HepG2 (cell line): ENCODE results near the gene VAC14. TPM values are rescaled to one million over a fixed set of nuclear protein-coding genes. Genes with fewer than 3 reads are reported as not detected.

Experiments
- E2F5 ChIP-seq: sonication (generic); formaldehyde crosslinking; conservative IDR thresholded peaks from 2 replicates; pipeline ENCODE4 v1.4.0; 2020; ENCODE audit warnings: missing genetic modification reagents
- ESRRA ChIP-seq: sonication (generic); formaldehyde crosslinking; IDR thresholded peaks from 2 replicates; pipeline ENCODE4 v1.5.1; 2020; ENCODE audit warnings: mild to moderate bottlenecking, low read depth, missing genetic modification reagents
- ETV5 ChIP-seq: IDR thresholded peaks from 2 replicates; pipeline ENCODE4 v1.6.1; 2018; ENCODE audit warnings: missing biosample characterization, missing genetic modification reagents, inconsistent platforms, borderline replicate concordance
- FOXO4 ChIP-seq: sonication (generic); formaldehyde crosslinking; conservative IDR thresholded peaks from 2 replicates; pipeline ENCODE4 v1.8.1; 2023; ENCODE audit warnings: missing genetic modification reagents
- GLI4 ChIP-seq: sonication (generic); formaldehyde crosslinking; IDR thresholded peaks from 2 replicates; pipeline ENCODE4 v1.5.1; 2020; ENCODE audit warnings: missing genetic modification reagents, mild to moderate bottlenecking, moderate library complexity, borderline replicate concordance
- GRHL1 ChIP-seq: sonication (generic); formaldehyde crosslinking; conservative IDR thresholded peaks from 2 replicates; pipeline ENCODE4 v1.8.0; 2022; ENCODE audit warnings: missing genetic modification reagents
- HNRNPL ChIP-seq: fragments of 200-400 bp; formaldehyde crosslinking; IDR thresholded peaks from 2 replicates; pipeline ENCODE4 v1.6.1; 2017; ENCODE audit warnings: mild to moderate bottlenecking, low read depth, low read length
- HOXA7 ChIP-seq: sonication (generic); formaldehyde crosslinking; IDR thresholded peaks from 2 replicates; pipeline ENCODE4 v1.8.1; 2022; ENCODE audit warnings: mild to moderate bottlenecking, missing genetic modification reagents, moderate library complexity
- IRX3 ChIP-seq: sonication (generic); formaldehyde crosslinking; IDR thresholded peaks from 2 replicates; pipeline ENCODE4 v1.8.1; 2023; ENCODE audit warnings: mild to moderate bottlenecking, low read depth, missing genetic modification reagents, borderline replicate concordance
- NCOA1 ChIP-seq: sonication (generic); formaldehyde crosslinking; IDR thresholded peaks from 2 replicates; pipeline ENCODE4 v1.9.0; 2021; ENCODE audit warnings: missing genetic modification reagents
- PLSCR1 ChIP-seq: sonication (generic); formaldehyde crosslinking; IDR thresholded peaks from 2 replicates; pipeline ENCODE4 v1.5.0; 2020; ENCODE audit warnings: missing genetic modification reagents, mild to moderate bottlenecking, borderline replicate concordance
- SP5 ChIP-seq: IDR thresholded peaks from 2 replicates; pipeline ENCODE4 v1.6.1; 2016; ENCODE audit warnings: low read depth, borderline replicate concordance
- TAF15 ChIP-seq: fragments of 200-400 bp; formaldehyde crosslinking; IDR thresholded peaks from one replicate; pipeline ENCODE4 v1.6.1; 2018; ENCODE audit warnings: mild to moderate bottlenecking, low read depth, low read length; ENCODE audit not compliant: poor library complexity, severe bottlenecking
- ZNF263 ChIP-seq: sonication (generic); formaldehyde crosslinking; IDR thresholded peaks from 2 replicates; pipeline ENCODE4 v1.4.0; 2020; ENCODE audit warnings: missing genetic modification reagents
- ZNF335 ChIP-seq: sonication (generic); formaldehyde crosslinking; IDR thresholded peaks from 2 replicates; pipeline ENCODE4 v1.4.0; 2020; ENCODE audit warnings: missing genetic modification reagents
- ZNF557 ChIP-seq: sonication (generic); formaldehyde crosslinking; IDR thresholded peaks from 2 replicates; pipeline ENCODE4 v1.4.0; 2020; ENCODE audit warnings: missing genetic modification reagents
- ZNF576 ChIP-seq: sonication (generic); formaldehyde crosslinking; IDR thresholded peaks from 2 replicates; pipeline ENCODE4 v1.4.0; 2020; ENCODE audit warnings: mild to moderate bottlenecking, missing genetic modification reagents
- ZNF616 ChIP-seq: sonication (generic); formaldehyde crosslinking; IDR thresholded peaks from 2 replicates; pipeline ENCODE4 v1.5.0; 2020; ENCODE audit warnings: low read depth, mild to moderate bottlenecking, missing genetic modification reagents
- ZNF883 ChIP-seq: sonication (generic); formaldehyde crosslinking; IDR thresholded peaks from 2 replicates; pipeline ENCODE4 v1.5.1; 2020; ENCODE audit warnings: mild to moderate bottlenecking, missing genetic modification reagents; ENCODE audit errors: not compliant biosample characterization
- ZSCAN21 ChIP-seq: sonication (generic); formaldehyde crosslinking; IDR thresholded peaks from 2 replicates; pipeline ENCODE4 v1.8.0; 2022; ENCODE audit warnings: mild to moderate bottlenecking, missing genetic modification reagents, moderate library complexity, borderline replicate concordance
- ZSCAN5A ChIP-seq: sonication (generic); formaldehyde crosslinking; IDR thresholded peaks from 2 replicates; pipeline ENCODE4 v1.8.0; 2022; ENCODE audit warnings: mild to moderate bottlenecking, missing genetic modification reagents, borderline replicate concordance
- polyA plus RNA-seq, 8 experiments: library from polyadenylated mRNA; depleted of rRNA in 3 of 8; stranded (reverse) in 7 of 8; unstranded in 1 of 8; fragments of >200 nt; fragmentation: Illumina TruSeq in 4 of 8; extraction: Trizol in 4 of 8; gene quantifications; 2 replicates each; pipeline versions ENCODE4 v1.2.1 to v1.2.3, GENCODE V29; 2011 to 2016; ENCODE audit warnings: low read depth in 4 of 8, missing spikeins in 1 of 8, mixed read lengths in 1 of 8; ENCODE audit not compliant: insufficient read depth in 1 of 8
- total RNA-seq, 5 experiments: library from RNA; depleted of rRNA; stranded (reverse); fragments of >200 nt; fragmentation: Illumina TruSeq; extraction: Trizol; gene quantifications; 2 replicates each; pipeline ENCODE4 v1.2.3, GENCODE V29; 2016; ENCODE audit warnings: low read depth in 1 of 5

Gene VAC14
- total and polyA plus RNA-seq, 2 of the 13 experiments (the other 11 are each of a cell fraction or from before 2014, with no cell fraction given) = 23.5 to 24.6 TPM

GRCh38 chr16:70710422-70711210 is 90.3 kb downstream of the VAC14 start (continued):
- TF ChIP-seq NCOA1 (CRISPR knock-in tag) = no peak
- TF ChIP-seq GLI4 (CRISPR knock-in tag) = 0 out of 2 replicates have a peak, but pooled peaks have one; percentile 70
- no peak for TF ChIP-seq HNRNPL
- no peak for TF ChIP-seq ZSCAN21 (CRISPR knock-in tag)
- TF ChIP-seq ZNF263 = peak; percentile 69
- no peak for TF ChIP-seq ESRRA (CRISPR knock-in tag)
- TF ChIP-seq ZSCAN5A (CRISPR knock-in tag) = no peak
- TF ChIP-seq ZNF576 (CRISPR knock-in tag) = 0 out of 2 replicates have a peak, but pooled peaks have one; percentile 27
- no peak for TF ChIP-seq IRX3 (CRISPR knock-in tag)
- TF ChIP-seq HOXA7 (CRISPR knock-in tag) = 0 out of 2 replicates have a peak, but pooled peaks have one; percentile 53
- TF ChIP-seq ZNF557 = no peak
- TF ChIP-seq TAF15 = no peak
- TF ChIP-seq GRHL1 (CRISPR knock-in tag) = no peak
- TF ChIP-seq E2F5 (CRISPR knock-in tag) = no peak
- TF ChIP-seq SP5 (CRISPR knock-in tag) = 0 out of 2 replicates have a peak, but pooled peaks have one; percentile 6
- no peak for TF ChIP-seq PLSCR1 (CRISPR knock-in tag)
- TF ChIP-seq ZNF616 (CRISPR knock-in tag) = no peak
- no peak for TF ChIP-seq ZNF883 (CRISPR knock-in tag)
- 0 out of 2 replicates have a peak, but pooled peaks have one; percentile 56 for TF ChIP-seq FOXO4
- no peak for TF ChIP-seq ETV5 (CRISPR knock-in tag)
- no peak for TF ChIP-seq ZNF335 (CRISPR knock-in tag)
